A549 (cell line): Measurements from ENCODE around the gene SHKBP1. TPM values are rescaled to one million over a fixed set of nuclear protein-coding genes. Genes with fewer than 3 reads are reported as not detected.

Experiments
- ATAC-seq, 2 experiments: fragments of 200-7000 bp in 1 of 2; fragments of >200 bp in 1 of 2; cut with Nextera tagmentation in 1 of 2; cut with Tn5 transposase in 1 of 2; 3 replicates each; pipeline versions ENCODE4 v1.8.0 to v1.9.1; 2018 to 2020; ENCODE audit warnings: mild to moderate bottlenecking in 1 of 2, moderate library complexity in 1 of 2
- CTCF ChIA-PET: fragments of 300-600 bp; sonication (Branson Sonifier 250); formaldehyde crosslinking; extraction: SDS; loops from one replicate; lab custom pipeline; 2021; ENCODE audit warnings: antibody characterized with exemption, inconsistent platforms; lab: Yijun Ruan, JAX
- POLR2A ChIA-PET: fragments of 350-600 bp; formaldehyde crosslinking; extraction: SDS; loops from one replicate; lab custom pipeline; 2021; ENCODE audit warnings: antibody characterized with exemption, inconsistent platforms; lab: Yijun Ruan, JAX
- DNase-seq, 2 experiments: peaks; one replicate each; pipeline versions ENCODE4 v3.0.0 to v3.0.0-alpha.2; 2011 to 2016; ENCODE audit warnings: low read depth in 1 of 2, low spot score in 1 of 2
- FAIRE-seq: peaks from 2 replicates; lab custom pipeline; 2011; peaks lifted over from hg19 to GRCh38; lab: Jason Lieb, UNC
- H3K27ac ChIP-seq, 2 experiments: fragments of >200 bp; sonication (Bioruptor Twin); formaldehyde crosslinking; 3 replicates each; pipeline ENCODE4 v1.5.1; 2016 to 2017
- H3K4me1 ChIP-seq: fragments of >200 bp; sonication (Bioruptor Twin); formaldehyde crosslinking; 3 replicates; pipeline ENCODE4 v1.6.1; 2016
- H3K4me2 ChIP-seq: fragments of >200 bp; sonication (Bioruptor Twin); formaldehyde crosslinking; 3 replicates; pipeline ENCODE4 v1.6.1; 2016
- H3K4me3 ChIP-seq: fragments of >200 bp; sonication (Bioruptor Twin); formaldehyde crosslinking; 3 replicates; pipeline ENCODE4 v1.5.1; 2016
- H3K9me3 ChIP-seq: fragments of >200 bp; sonication (Bioruptor Twin); formaldehyde crosslinking; 3 replicates; pipeline ENCODE4 v1.6.1; 2016
- CEBPB ChIP-seq, 2 experiments: fragments of >200 bp in 1 of 2; sonication (Bioruptor Twin) in 1 of 2; formaldehyde crosslinking in 1 of 2; IDR thresholded peaks; 2 replicates each; pipeline ENCODE4 v1.6.1; 2012 to 2016
- EHF ChIP-seq: fragments of 250-450 bp; sonication (Bioruptor Pico); IDR thresholded peaks from 2 replicates; pipeline ENCODE4 v1.5.0; 2020; ENCODE audit warnings: mild to moderate bottlenecking
- EHMT2 ChIP-seq: fragments of 200-600 bp; sonication (generic); IDR thresholded peaks from 2 replicates; pipeline ENCODE4 v1.6.1; 2016; ENCODE audit warnings: antibody characterized with exemption, low read depth, mild to moderate bottlenecking, moderate library complexity
- EP300 ChIP-seq, 2 experiments: fragments of >200 bp; sonication (Bioruptor Twin); formaldehyde crosslinking; IDR thresholded peaks; 2 replicates in 1 of 2; 3 replicates in 1 of 2; pipeline ENCODE4 v1.6.1; 2016 to 2017
- FOSB ChIP-seq: fragments of 250-450 bp; sonication (Bioruptor Pico); IDR thresholded peaks from 2 replicates; pipeline ENCODE4 v1.5.0; 2020; ENCODE audit warnings: mild to moderate bottlenecking, moderate library complexity
- FOSL2 ChIP-seq, 2 experiments: fragments of 450-650 bp in 1 of 2; fragments of >200 bp in 1 of 2; sonication (Bioruptor Twin) in 1 of 2; formaldehyde crosslinking; IDR thresholded peaks; 2 replicates each; pipeline versions ENCODE4 v1.5.0 to v1.6.1; 2016 to 2020; ENCODE audit warnings: mild to moderate bottlenecking in 1 of 2, moderate library complexity in 1 of 2
- HEYL ChIP-seq: fragments of 250-450 bp; sonication (Bioruptor Pico); IDR thresholded peaks from 2 replicates; pipeline ENCODE4 v1.8.0; 2021; ENCODE audit warnings: mild to moderate bottlenecking, moderate library complexity
- KDM1A ChIP-seq: fragments of 200-600 bp; sonication (generic); IDR thresholded peaks from 2 replicates; pipeline ENCODE4 v1.6.1; 2016; ENCODE audit warnings: low read depth, mild to moderate bottlenecking
- MAFK ChIP-seq: fragments of 450-650 bp; IDR thresholded peaks from 2 replicates; pipeline ENCODE4 v1.6.1; 2014; ENCODE audit not compliant: partially characterized antibody
- MAZ ChIP-seq: fragments of 150-350 bp; IDR thresholded peaks from 2 replicates; pipeline ENCODE4 v1.6.1; 2014; ENCODE audit warnings: antibody characterized with exemption, low read depth, low read length, borderline replicate concordance
- PHF8 ChIP-seq: fragments of 200-600 bp; sonication (generic); IDR thresholded peaks from 2 replicates; pipeline ENCODE4 v1.6.1; 2016; ENCODE audit warnings: low read depth, mild to moderate bottlenecking, antibody characterized with exemption, moderate library complexity, borderline replicate concordance
- POLR2A ChIP-seq: IDR thresholded peaks from 2 replicates; pipeline ENCODE4 v1.6.1; 2012; ENCODE audit warnings: mild to moderate bottlenecking, low read length
- RAD21 ChIP-seq, 2 experiments: fragments of >200 bp in 1 of 2; sonication (Bioruptor Twin) in 1 of 2; formaldehyde crosslinking in 1 of 2; IDR thresholded peaks in 1 of 2; conservative IDR thresholded peaks in 1 of 2; 2 replicates in 1 of 2; 3 replicates in 1 of 2; pipeline ENCODE4 v1.6.1; 2012 to 2018; ENCODE audit warnings: inconsistent platforms in 1 of 2
- RARB ChIP-seq: fragments of 250-450 bp; sonication (Bioruptor Pico); IDR thresholded peaks from 2 replicates; pipeline ENCODE4 v1.8.0; 2021; ENCODE audit warnings: mild to moderate bottlenecking, moderate library complexity
- TFCP2L1 ChIP-seq: fragments of 250-450 bp; sonication (Bioruptor Pico); IDR thresholded peaks from 2 replicates; pipeline ENCODE4 v1.5.0; 2021; ENCODE audit warnings: mild to moderate bottlenecking
- ZC3H11A ChIP-seq: fragments of 450-650 bp; IDR thresholded peaks from 2 replicates; pipeline ENCODE4 v1.6.1; 2014; ENCODE audit warnings: antibody characterized with exemption, mild to moderate bottlenecking
- ZSCAN20 ChIP-seq: fragments of 250-450 bp; sonication (Bioruptor Pico); IDR thresholded peaks from 2 replicates; pipeline ENCODE4 v1.8.0; 2022; ENCODE audit warnings: mild to moderate bottlenecking, moderate library complexity
- WGBS: methylation state at CpG from one replicate; pipeline ENCODE4 v1.1.6; 2017; ENCODE audit errors: missing lambda C conversion rate; 5-methylcytosine and 5-hydroxymethylcytosine counted together
- polyA plus RNA-seq, 4 experiments: library from polyadenylated mRNA; depleted of rRNA in 3 of 4; stranded (reverse); fragments of >200 nt; fragmentation: RNase III in 1 of 4; extraction: RNeasy Plus Mini Kit Qiagen cat#74134 plus additional on column Dnase treatment in 1 of 4; gene quantifications; 2 replicates in 3 of 4; 3 replicates in 1 of 4; pipeline ENCODE4 v1.2.3, GENCODE V29; 2011 to 2017
- TF ChIP-seq, protein P1 (sequence below): fragments of 150-350 bp; IDR thresholded peaks from 2 replicates; pipeline ENCODE4 v1.6.1; 2014; ENCODE audit warnings: low read depth, mild to moderate bottlenecking, low read length
- TF ChIP-seq, protein P2 (sequence below): fragments of 250-450 bp; sonication (Bioruptor Pico); IDR thresholded peaks from 2 replicates; pipeline ENCODE4 v1.5.0; 2021; ENCODE audit warnings: mild to moderate bottlenecking, moderate library complexity, borderline replicate concordance
- TF ChIP-seq, protein P3 (sequence below): IDR thresholded peaks from 2 replicates; pipeline ENCODE4 v1.6.1; 2012; ENCODE audit warnings: low read depth, borderline replicate concordance
- TF ChIP-seq, protein P4 (sequence below): fragments of >200 bp; sonication (Bioruptor Twin); formaldehyde crosslinking; IDR thresholded peaks from 2 replicates; pipeline ENCODE4 v1.6.1; 2016
- TF ChIP-seq, protein P5 (sequence below): IDR thresholded peaks from 2 replicates; pipeline ENCODE4 v1.6.1; 2012

Gene SHKBP1
- polyA plus RNA-seq, 2 of the 4 experiments (the other 2 are of a cell fraction), result 75.2 to 123 TPM

DNA sequence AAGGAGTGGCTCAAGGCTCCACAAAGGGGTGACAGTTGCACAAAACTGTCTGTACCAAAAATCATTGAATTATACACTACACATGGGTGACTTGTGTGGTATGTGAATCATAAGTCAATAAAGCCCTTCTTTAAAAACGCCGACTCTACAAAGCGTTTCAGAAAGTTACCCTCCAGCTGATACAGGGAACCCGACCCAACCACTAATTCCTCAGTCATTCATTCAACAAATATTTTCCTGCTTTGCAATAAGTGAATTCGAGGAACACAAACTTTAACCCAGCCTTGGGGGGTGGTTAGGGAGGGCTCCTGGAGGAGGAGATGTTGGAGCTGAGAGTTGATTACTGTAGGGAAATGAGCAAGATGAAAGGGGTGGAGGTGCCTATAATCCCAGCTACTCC lies 56.5 kb downstream of the SHKBP1 start:
- WGBS, result 57% methylated on average over 5 of the region's 5 CpGs
- Histone ChIP-seq H3K4me3 (no peak overlapping the region), H3K9me3 (no peaks in the 10 kb centered on the region), H3K4me1 (peaks cover 7% of the 10 kb centered on the region), H3K27ac (no peak overlapping the region), H3K4me2 (no peak overlapping the region)
- DNase-seq (no peak), FAIRE-seq (no peak), ATAC-seq (0 out of 6 replicates have a peak, but pooled peaks of 1 of the 2 experiments have one; percentile 21)
- POLR2A ChIA-PET, result interaction anchor here (0.6 to 1.8 kb wide), 3 partner anchors 27 to 167 kb away, joined by 3 to 15 read pairs (median 5); partner anchors contain the start of gene BLVRB
- no peak for TF ChIP-seq FOSL2 (IDR thresholded peaks at IDR 0.05)
- no peak for TF ChIP-seq FOSL2 (CRISPR knock-in tag; IDR thresholded peaks at IDR 0.05)
- peak; percentile 47 for TF ChIP-seq MAFK
- CTCF ChIA-PET, result interaction anchor here (0.7 to 14.9 kb wide), 27 partner anchors 12 to 577 kb away, joined by 3 to 423 read pairs (median 16); partner anchors contain the start of genes BLVRB, LTBP4 and SPTBN4

DNA sequence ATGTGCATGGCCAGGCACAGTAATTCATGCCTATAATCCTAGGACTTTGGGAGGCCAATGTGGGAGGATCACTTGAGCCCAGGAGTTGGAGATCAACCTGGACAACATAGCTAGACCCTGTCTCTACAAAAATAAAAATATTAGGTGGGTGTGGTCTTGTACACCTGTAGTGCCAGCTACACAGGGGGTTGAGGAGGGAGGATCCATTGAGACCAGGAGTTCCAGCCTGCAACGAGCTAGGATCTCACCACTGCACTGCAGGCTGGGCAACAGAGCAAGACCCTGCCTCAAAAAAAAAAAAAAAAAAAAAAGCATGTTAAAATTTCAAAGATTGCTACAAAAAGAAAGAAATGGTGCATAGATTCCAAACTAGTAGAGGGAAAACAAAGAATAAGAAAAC lies 61.7 kb downstream of the SHKBP1 start:
- FAIRE-seq (no peak), DNase-seq (no peak), ATAC-seq (no peak)
- no peaks in the 10 kb centered on the region for H3K9me3 ChIP-seq
- CTCF ChIA-PET, result interaction anchor here (0.6 to 14.9 kb wide), 10 partner anchors 18 to 333 kb away, joined by 3 to 423 read pairs (median 4); partner anchors contain the start of gene LTBP4
- no peak overlapping the region for H3K4me2 ChIP-seq
- peaks cover 32% of the 10 kb centered on the region for H3K4me1 ChIP-seq
- TF ChIP-seq EHF (CRISPR knock-in tag) (no peak), PHF8 (no peak), EHMT2 (no peak), TFCP2L1 (CRISPR knock-in tag) (no peak), ZC3H11A (no peak), RARB (CRISPR knock-in tag) (no peak), FOSB (CRISPR knock-in tag) (no peak), RAD21 (conservative IDR thresholded peaks at IDR 0.05 in 1 of 2, IDR thresholded peaks at IDR 0.05 in 1 of 2) (no peak), HEYL (CRISPR knock-in tag) (no peak), POLR2A (no peak), KDM1A (no peak), CEBPB (IDR thresholded peaks at IDR 0.05) (no peak), MAZ (no peak), ZSCAN20 (CRISPR knock-in tag) (no peak), EP300 (IDR thresholded peaks at IDR 0.05) (no peak)
- TF ChIP-seq, protein P1, sequence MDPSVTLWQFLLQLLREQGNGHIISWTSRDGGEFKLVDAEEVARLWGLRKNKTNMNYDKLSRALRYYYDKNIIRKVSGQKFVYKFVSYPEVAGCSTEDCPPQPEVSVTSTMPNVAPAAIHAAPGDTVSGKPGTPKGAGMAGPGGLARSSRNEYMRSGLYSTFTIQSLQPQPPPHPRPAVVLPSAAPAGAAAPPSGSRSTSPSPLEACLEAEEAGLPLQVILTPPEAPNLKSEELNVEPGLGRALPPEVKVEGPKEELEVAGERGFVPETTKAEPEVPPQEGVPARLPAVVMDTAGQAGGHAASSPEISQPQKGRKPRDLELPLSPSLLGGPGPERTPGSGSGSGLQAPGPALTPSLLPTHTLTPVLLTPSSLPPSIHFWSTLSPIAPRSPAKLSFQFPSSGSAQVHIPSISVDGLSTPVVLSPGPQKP, result no peak
- TF ChIP-seq, protein P2, sequence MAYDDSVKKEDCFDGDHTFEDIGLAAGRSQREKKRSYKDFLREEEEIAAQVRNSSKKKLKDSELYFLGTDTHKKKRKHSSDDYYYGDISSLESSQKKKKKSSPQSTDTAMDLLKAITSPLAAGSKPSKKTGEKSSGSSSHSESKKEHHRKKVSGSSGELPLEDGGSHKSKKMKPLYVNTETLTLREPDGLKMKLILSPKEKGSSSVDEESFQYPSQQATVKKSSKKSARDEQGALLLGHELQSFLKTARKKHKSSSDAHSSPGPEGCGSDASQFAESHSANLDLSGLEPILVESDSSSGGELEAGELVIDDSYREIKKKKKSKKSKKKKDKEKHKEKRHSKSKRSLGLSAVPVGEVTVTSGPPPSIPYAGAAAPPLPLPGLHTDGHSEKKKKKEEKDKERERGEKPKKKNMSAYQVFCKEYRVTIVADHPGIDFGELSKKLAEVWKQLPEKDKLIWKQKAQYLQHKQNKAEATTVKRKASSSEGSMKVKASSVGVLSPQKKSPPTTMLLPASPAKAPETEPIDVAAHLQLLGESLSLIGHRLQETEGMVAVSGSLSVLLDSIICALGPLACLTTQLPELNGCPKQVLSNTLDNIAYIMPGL, result no peak
- TF ChIP-seq, protein P3, sequence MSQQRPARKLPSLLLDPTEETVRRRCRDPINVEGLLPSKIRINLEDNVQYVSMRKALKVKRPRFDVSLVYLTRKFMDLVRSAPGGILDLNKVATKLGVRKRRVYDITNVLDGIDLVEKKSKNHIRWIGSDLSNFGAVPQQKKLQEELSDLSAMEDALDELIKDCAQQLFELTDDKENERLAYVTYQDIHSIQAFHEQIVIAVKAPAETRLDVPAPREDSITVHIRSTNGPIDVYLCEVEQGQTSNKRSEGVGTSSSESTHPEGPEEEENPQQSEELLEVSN, result no peak
- TF ChIP-seq, protein P4, sequence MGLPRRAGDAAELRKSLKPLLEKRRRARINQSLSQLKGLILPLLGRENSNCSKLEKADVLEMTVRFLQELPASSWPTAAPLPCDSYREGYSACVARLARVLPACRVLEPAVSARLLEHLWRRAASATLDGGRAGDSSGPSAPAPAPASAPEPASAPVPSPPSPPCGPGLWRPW, result no peak
- TF ChIP-seq, protein P5, sequence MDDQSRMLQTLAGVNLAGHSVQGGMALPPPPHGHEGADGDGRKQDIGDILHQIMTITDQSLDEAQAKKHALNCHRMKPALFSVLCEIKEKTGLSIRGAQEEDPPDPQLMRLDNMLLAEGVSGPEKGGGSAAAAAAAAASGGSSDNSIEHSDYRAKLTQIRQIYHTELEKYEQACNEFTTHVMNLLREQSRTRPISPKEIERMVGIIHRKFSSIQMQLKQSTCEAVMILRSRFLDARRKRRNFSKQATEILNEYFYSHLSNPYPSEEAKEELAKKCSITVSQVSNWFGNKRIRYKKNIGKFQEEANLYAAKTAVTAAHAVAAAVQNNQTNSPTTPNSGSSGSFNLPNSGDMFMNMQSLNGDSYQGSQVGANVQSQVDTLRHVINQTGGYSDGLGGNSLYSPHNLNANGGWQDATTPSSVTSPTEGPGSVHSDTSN, result no peak
- H3K4me3 ChIP-seq, result no peak overlapping the region
- 50% methylated on average over 1 of the region's 1 CpG for WGBS
- POLR2A ChIA-PET, result interaction anchor here (1.0 kb wide), 1 partner anchor 8 kb away, joined by 3 read pairs; no protein-coding TSS in a partner anchor
- H3K27ac ChIP-seq, result no peak overlapping the region
